Adipose tissue (tissue), 3 donors: Measurements from ENCODE around the gene XPR1. TPM values are rescaled to one million over a fixed set of nuclear protein-coding genes. Genes with fewer than 3 reads are reported as not detected.

Experiments
- H3K27ac ChIP-seq: one replicate; pipeline ENCODE4 v1.5.1; 2013; ENCODE audit warnings: low read depth, low read length
- WGBS, 3 donors: extraction: QIAGEN DNeasy Blood & Tissue Kit; methylation state at CpG; one replicate each; pipeline ENCODE4 v1.1.7; 2013; 5-methylcytosine and 5-hydroxymethylcytosine counted together
- polyA plus RNA-seq, 3 donors: library from polyadenylated mRNA; stranded (reverse); fragments of 200-250 nt; gene quantifications; one replicate each; pipeline ENCODE4 v1.2.3, GENCODE V29; 2013
- donor health status: healthy with polysubstance abuse.
- donor health status: Bipolar disorder and iron deficiency.
- donor health status: healthy.

XPR1 gene
- polyA plus RNA-seq, 3 donors = 3.6 to 5.4 (median 5.1) TPM

- no peak overlapping the region for H3K27ac ChIP-seq
- WGBS, 3 donors = 10 to 35% (median 17%) methylated on average over 14 of the region's 14 CpGs
These were observed 294.6 kb downstream of the XPR1 start for GRCh38 chr1:180926164-180926981.

GRCh38 chr1:180927348-180927747 is 295.5 kb downstream of the XPR1 start:
- H3K27ac ChIP-seq = no peak overlapping the region
- WGBS, 3 donors = 43 to 89% (median 86%) methylated on average over 13 of the region's 13 CpGs

GRCh38 chr1:180927841-180928240 is 296.0 kb downstream of the XPR1 start:
- 76 to 83% (median 77%) methylated on average over 4 of the region's 4 CpGs for WGBS, 3 donors
- H3K27ac ChIP-seq = no peak overlapping the region

GRCh38 chr1:180928331-180929230 is 296.8 kb downstream of the XPR1 start:
- 85 to 92% (median 90%) methylated on average over 17 of the region's 17 CpGs for WGBS, 3 donors
- no peak overlapping the region for H3K27ac ChIP-seq

- no peak overlapping the region for H3K27ac ChIP-seq
- 75 to 92% (median 89%) methylated on average over 3 of the region's 3 CpGs for WGBS, 3 donors
These were observed 297.6 kb downstream of the XPR1 start for GRCh38 chr1:180929389-180929788.

- H3K27ac ChIP-seq = no peak overlapping the region
- WGBS, 3 donors = 92 to 94% (median 93%) methylated on average over 5 of the region's 5 CpGs
These were observed 298.9 kb downstream of the XPR1 start for GRCh38 chr1:180930687-180931086.

GRCh38 chr1:180931529-180931928 is 299.7 kb downstream of the XPR1 start:
- H3K27ac ChIP-seq = no peak overlapping the region
- WGBS, 3 donors = 74 to 85% (median 83%) methylated on average over 4 of the region's 4 CpGs

- no peak overlapping the region for H3K27ac ChIP-seq
- WGBS, 3 donors = 78 to 91% (median 80%) methylated on average over 4 of the region's 4 CpGs
These were observed 300.6 kb downstream of the XPR1 start for GRCh38 chr1:180932378-180932777.

GRCh38 chr1:180933141-180933540 is 301.3 kb downstream of the XPR1 start:
- H3K27ac ChIP-seq = no peak overlapping the region

- whole genome bisulfite sequencing, 3 donors = 52 to 68% (median 62%) methylated on average over 7 of the region's 7 CpGs
- no peak overlapping the region for H3K27ac ChIP-seq
These were observed 302.7 kb downstream of the XPR1 start for GRCh38 chr1:180934563-180934962.

GRCh38 chr1:180935326-180936109 is 303.7 kb downstream of the XPR1 start:
- 72 to 87% (median 83%) methylated on average over 31 to 45 of the region's 45 CpGs for WGBS, 3 donors

GRCh38 chr1:180936110-180937011 is 304.5 kb downstream of the XPR1 start:
- H3K27ac ChIP-seq = no peak overlapping the region
- WGBS, 3 donors = 87 to 89% (median 88%) methylated on average over 28 of the region's 28 CpGs

More at GRCh38 chr1:180935326-180936109, 303.7 kb downstream of the XPR1 start:
- H3K27ac ChIP-seq = no peak overlapping the region

- WGBS, 3 donors = 53 to 68% (median 59%) methylated on average over 1 of the region's 1 CpG
- H3K27ac ChIP-seq = no peak overlapping the region
These were observed 305.2 kb downstream of the XPR1 start for GRCh38 chr1:180937012-180937372.

- no peak overlapping the region for H3K27ac ChIP-seq
- WGBS, 3 donors = 60 to 77% (median 64%) methylated on average over 9 of the region's 9 CpGs
These were observed 305.9 kb downstream of the XPR1 start for GRCh38 chr1:180937624-180938225.

- 72 to 76% (median 72%) methylated on average over 9 of the region's 9 CpGs for WGBS, 3 donors
- no peak overlapping the region for H3K27ac ChIP-seq
These were observed 307.4 kb downstream of the XPR1 start for GRCh38 chr1:180939073-180939710.

- no peak overlapping the region for H3K27ac ChIP-seq
- WGBS, 3 donors = 89 to 94% (median 89%) methylated on average over 3 of the region's 3 CpGs
These were observed 307.9 kb downstream of the XPR1 start for GRCh38 chr1:180939711-180940103.
